ENCODE data around the gene HADH. TPM values are rescaled to one million over a fixed set of nuclear protein-coding genes. Genes with fewer than 3 reads are reported as not detected.

HADH gene
- total RNA-seq, 4 donors from 2014 or later = 26.8 to 46.5 (median 38.1) TPM

GRCh38 chr4:108030332-108030731, 40.6 kb downstream of the HADH start:
- Histone ChIP-seq H3K27ac (no peak overlapping the region), H3K9me3 (no peaks in the 10 kb centered on the region), H3K4me3 (no peak overlapping the region), H3K4me1 (no peaks in the 10 kb centered on the region), H3K36me3 (peaks cover under 1 to 91% (median 5%) of the 10 kb centered on the region in 3 donors), H3K27me3 (no peaks in the 10 kb centered on the region)
- TF ChIP-seq CTCF (IDR thresholded peaks at IDR 0.05) (peak in 3 of 6 experiments; percentile 13 to 60 (median 35)), POLR2A (IDR thresholded peaks at IDR 0.05) (no peak)
- WGBS, 2 donors = 38 to 86% methylated on average over 1 to 2 of the region's 2 CpGs
- intact Hi-C loops (cut with DNase I) = no loop called here
- DNase-seq = no peak

- Histone ChIP-seq H3K9me3 (no peaks in the 10 kb centered on the region), H3K4me3 (no peak overlapping the region), H3K27me3 (no peaks in the 10 kb centered on the region), H3K27ac (no peak overlapping the region), H3K4me1 (no peaks in the 10 kb centered on the region), H3K36me3 (peaks cover 0 to 91% (median 5%) of the 10 kb centered on the region in 3 donors)
- TF ChIP-seq CTCF (IDR thresholded peaks at IDR 0.05) (no peak), POLR2A (IDR thresholded peaks at IDR 0.05) (no peak)
- intact Hi-C loops (cut with DNase I) = no loop called here
- no peak for DNase-seq
- 92 to 94% methylated on average over 4 of the region's 4 CpGs for WGBS, 2 donors
These were observed 41.9 kb downstream of the HADH start for GRCh38 chr4:108031427-108032083.

GRCh38 chr4:108033348-108033747, 43.7 kb downstream of the HADH start:
- Histone ChIP-seq H3K27ac (no peak overlapping the region), H3K27me3 (no peaks in the 10 kb centered on the region), H3K36me3 (peaks cover 0 to 73% (median 0%) of the 10 kb centered on the region in 3 donors), H3K4me3 (no peak overlapping the region), H3K9me3 (no peaks in the 10 kb centered on the region), H3K4me1 (no peaks in the 10 kb centered on the region)
- intact Hi-C loops (cut with DNase I) = no loop called here
- no peak for DNase-seq
- no peak for TF ChIP-seq POLR2A (IDR thresholded peaks at IDR 0.05)
- no peak for TF ChIP-seq CTCF (IDR thresholded peaks at IDR 0.05)

- no peak for TF ChIP-seq CTCF (IDR thresholded peaks at IDR 0.05)
- no peak overlapping the region for H3K4me3 ChIP-seq
- no peak overlapping the region for H3K27ac ChIP-seq
- H3K36me3 ChIP-seq = peaks cover 0 to 61% (median 0%) of the 10 kb centered on the region in 3 donors
- 77 to 89% methylated on average over 7 of the region's 7 CpGs for WGBS, 2 donors
- no peaks in the 10 kb centered on the region for H3K27me3 ChIP-seq
- H3K9me3 ChIP-seq = no peaks in the 10 kb centered on the region
- no peak for DNase-seq
- H3K4me1 ChIP-seq = no peaks in the 10 kb centered on the region
- intact Hi-C loops (cut with DNase I) = no loop called here
These were observed 44.9 kb downstream of the HADH start for GRCh38 chr4:108034565-108034964.

- WGBS, 2 donors = 85 to 96% methylated on average over 5 to 6 of the region's 6 CpGs
- intact Hi-C loops (cut with DNase I) = no loop called here
These were observed 46.0 kb downstream of the HADH start for GRCh38 chr4:108035691-108036090.

More at GRCh38 chr4:108035691-108036090, 46.0 kb downstream of the HADH start:
- H3K4me1 ChIP-seq = no peaks in the 10 kb centered on the region
- no peaks in the 10 kb centered on the region for H3K9me3 ChIP-seq
- H3K27ac ChIP-seq = no peak overlapping the region
- H3K4me3 ChIP-seq = no peak overlapping the region
- peaks cover 0 to 55% (median 0%) of the 10 kb centered on the region in 3 donors for H3K36me3 ChIP-seq
- DNase-seq = no peak
- no peaks in the 10 kb centered on the region for H3K27me3 ChIP-seq
- TF ChIP-seq CTCF (IDR thresholded peaks at IDR 0.05) = no peak
- TF ChIP-seq POLR2A (IDR thresholded peaks at IDR 0.05) = no peak

All from esophagus squamous epithelium (tissue), 5 donors.